SK-N-SH treated with all-trans-retinoic acid at 6 μM for 48 hours (cell line): ENCODE results near the gene SELL.
A peak's percentile ranks its signal among the peaks of the same experiment; 100 is the strongest.

Source experiments
- ATAC-seq: fragments of 200-7000 bp; cut with Tn5 transposase; 3 replicates; pipeline ENCODE4 v1.9.1; 2020; ENCODE audit warnings: mild to moderate bottlenecking, moderate library complexity
- ARNTL ChIP-seq: fragments of 450-650 bp; formaldehyde crosslinking; IDR thresholded peaks from 2 replicates; pipeline ENCODE4 v1.5.0; 2020; ENCODE audit warnings: low read depth, mild to moderate bottlenecking, moderate library complexity, borderline replicate concordance
- CSDC2 ChIP-seq: fragments of 250-450 bp; sonication (Bioruptor Pico); IDR thresholded peaks from 2 replicates; pipeline ENCODE4 v1.5.0; 2020; ENCODE audit warnings: mild to moderate bottlenecking, moderate library complexity
- ESRRG ChIP-seq: fragments of 250-450 bp; sonication (Bioruptor Pico); IDR thresholded peaks from 2 replicates; pipeline ENCODE4 v1.6.1; 2021; ENCODE audit warnings: mild to moderate bottlenecking
- GLIS3 ChIP-seq: fragments of 250-450 bp; sonication (Bioruptor Pico); IDR thresholded peaks from 2 replicates; pipeline ENCODE4 v1.5.0; 2020; ENCODE audit warnings: mild to moderate bottlenecking, moderate library complexity
- ISL1 ChIP-seq: fragments of 250-450 bp; sonication (Bioruptor Pico); IDR thresholded peaks from 2 replicates; pipeline ENCODE4 v2.1.2; 2022; ENCODE audit warnings: mild to moderate bottlenecking, moderate library complexity
- OSR1 ChIP-seq: fragments of 250-450 bp; sonication (Bioruptor Pico); IDR thresholded peaks from 2 replicates; pipeline ENCODE4 v1.8.0; 2022; ENCODE audit warnings: moderate library complexity, mild to moderate bottlenecking, inconsistent platforms
- PPARA ChIP-seq: fragments of 250-450 bp; sonication (Bioruptor Pico); IDR thresholded peaks from 2 replicates; pipeline ENCODE4 v1.5.0; 2020; ENCODE audit warnings: mild to moderate bottlenecking, borderline replicate concordance
- RARB ChIP-seq: fragments of 250-450 bp; sonication (Bioruptor Pico); IDR thresholded peaks from 2 replicates; pipeline ENCODE4 v1.8.0; 2021; ENCODE audit warnings: mild to moderate bottlenecking, moderate library complexity
- TCF4 ChIP-seq: fragments of 250-450 bp; sonication (Bioruptor Pico); IDR thresholded peaks from 2 replicates; pipeline ENCODE4 v1.8.0; 2021; ENCODE audit warnings: mild to moderate bottlenecking, moderate library complexity, borderline replicate concordance
- TOX ChIP-seq: fragments of 250-450 bp; sonication (Bioruptor Pico); IDR thresholded peaks from 2 replicates; pipeline ENCODE4 v1.8.0; 2021; ENCODE audit warnings: mild to moderate bottlenecking, moderate library complexity, borderline replicate concordance
- ZC3H10 ChIP-seq: fragments of 250-450 bp; sonication (Bioruptor Pico); IDR thresholded peaks from 2 replicates; pipeline ENCODE4 v1.5.1; 2021; ENCODE audit warnings: mild to moderate bottlenecking, moderate library complexity
- ZFP3 ChIP-seq: fragments of 250-450 bp; sonication (Bioruptor Pico); IDR thresholded peaks from 2 replicates; pipeline ENCODE4 v1.5.0; 2020; ENCODE audit warnings: mild to moderate bottlenecking, moderate library complexity
- ZNF565 ChIP-seq: fragments of 450-650 bp; formaldehyde crosslinking; conservative IDR thresholded peaks from 2 replicates; pipeline ENCODE4 v1.5.0; 2020; ENCODE audit warnings: low read depth, mild to moderate bottlenecking, moderate library complexity
- ZNF70 ChIP-seq: fragments of 450-650 bp; formaldehyde crosslinking; IDR thresholded peaks from 2 replicates; pipeline ENCODE4 v1.5.0; 2020; ENCODE audit warnings: mild to moderate bottlenecking, moderate library complexity
- ZNF8 ChIP-seq: fragments of 450-650 bp; formaldehyde crosslinking; IDR thresholded peaks from 2 replicates; pipeline ENCODE4 v1.5.0; 2020; ENCODE audit warnings: mild to moderate bottlenecking, moderate library complexity
- TF ChIP-seq, protein P1 (sequence below): fragments of 250-450 bp; sonication (Bioruptor Pico); IDR thresholded peaks from 2 replicates; pipeline ENCODE4 v1.8.0; 2020; ENCODE audit warnings: mild to moderate bottlenecking, moderate library complexity, borderline replicate concordance
- TF ChIP-seq, protein P2 (sequence below): fragments of 250-450 bp; sonication (Bioruptor Pico); IDR thresholded peaks from 2 replicates; pipeline ENCODE4 v1.5.1; 2021; ENCODE audit warnings: mild to moderate bottlenecking, moderate library complexity
- TF ChIP-seq, protein P3 (sequence below): fragments of 250-450 bp; sonication (Bioruptor Pico); IDR thresholded peaks from 2 replicates; pipeline ENCODE4 v1.5.0; 2020; ENCODE audit warnings: mild to moderate bottlenecking, moderate library complexity
- TF ChIP-seq, protein P4 (sequence below): fragments of 250-450 bp; sonication (Bioruptor Pico); IDR thresholded peaks from 2 replicates; pipeline ENCODE4 v1.5.1; 2020; ENCODE audit warnings: low read depth, mild to moderate bottlenecking, moderate library complexity

Gene SELL

DNA sequence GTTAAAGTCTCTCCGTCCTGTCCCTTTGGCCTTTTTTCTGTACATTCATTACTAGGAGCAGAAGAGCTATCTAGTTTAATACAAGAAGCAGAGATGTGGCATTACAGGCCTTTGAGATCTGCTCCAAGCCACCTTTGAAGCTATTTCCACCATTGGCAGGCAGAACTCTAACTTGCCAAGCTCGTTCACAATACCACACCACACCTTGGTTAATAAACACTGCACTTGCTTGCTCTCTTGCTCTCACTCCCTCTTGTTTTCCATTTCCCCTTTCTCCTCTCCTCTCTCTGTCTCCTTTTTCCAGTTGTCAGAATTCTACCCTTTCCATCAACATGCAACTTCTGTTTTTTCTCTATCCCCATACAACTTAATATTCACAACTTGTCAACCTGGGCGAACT, 15.4 kb upstream of the SELL start (continued):
- TF ChIP-seq, protein P1, sequence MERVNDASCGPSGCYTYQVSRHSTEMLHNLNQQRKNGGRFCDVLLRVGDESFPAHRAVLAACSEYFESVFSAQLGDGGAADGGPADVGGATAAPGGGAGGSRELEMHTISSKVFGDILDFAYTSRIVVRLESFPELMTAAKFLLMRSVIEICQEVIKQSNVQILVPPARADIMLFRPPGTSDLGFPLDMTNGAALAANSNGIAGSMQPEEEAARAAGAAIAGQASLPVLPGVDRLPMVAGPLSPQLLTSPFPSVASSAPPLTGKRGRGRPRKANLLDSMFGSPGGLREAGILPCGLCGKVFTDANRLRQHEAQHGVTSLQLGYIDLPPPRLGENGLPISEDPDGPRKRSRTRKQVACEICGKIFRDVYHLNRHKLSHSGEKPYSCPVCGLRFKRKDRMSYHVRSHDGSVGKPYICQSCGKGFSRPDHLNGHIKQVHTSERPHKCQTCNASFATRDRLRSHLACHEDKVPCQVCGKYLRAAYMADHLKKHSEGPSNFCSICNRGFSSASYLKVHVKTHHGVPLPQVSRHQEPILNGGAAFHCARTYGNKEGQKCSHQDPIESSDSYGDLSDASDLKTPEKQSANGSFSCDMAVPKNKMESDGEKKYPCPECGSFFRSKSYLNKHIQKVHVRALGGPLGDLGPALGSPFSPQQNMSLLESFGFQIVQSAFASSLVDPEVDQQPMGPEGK (CRISPR knock-in tag) = no peak
- TF ChIP-seq, protein P2, sequence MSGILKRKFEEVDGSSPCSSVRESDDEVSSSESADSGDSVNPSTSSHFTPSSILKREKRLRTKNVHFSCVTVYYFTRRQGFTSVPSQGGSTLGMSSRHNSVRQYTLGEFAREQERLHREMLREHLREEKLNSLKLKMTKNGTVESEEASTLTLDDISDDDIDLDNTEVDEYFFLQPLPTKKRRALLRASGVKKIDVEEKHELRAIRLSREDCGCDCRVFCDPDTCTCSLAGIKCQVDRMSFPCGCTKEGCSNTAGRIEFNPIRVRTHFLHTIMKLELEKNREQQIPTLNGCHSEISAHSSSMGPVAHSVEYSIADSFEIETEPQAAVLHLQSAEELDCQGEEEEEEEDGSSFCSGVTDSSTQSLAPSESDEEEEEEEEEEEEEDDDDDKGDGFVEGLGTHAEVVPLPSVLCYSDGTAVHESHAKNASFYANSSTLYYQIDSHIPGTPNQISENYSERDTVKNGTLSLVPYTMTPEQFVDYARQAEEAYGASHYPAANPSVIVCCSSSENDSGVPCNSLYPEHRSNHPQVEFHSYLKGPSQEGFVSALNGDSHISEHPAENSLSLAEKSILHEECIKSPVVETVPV (CRISPR knock-in tag) = no peak
- TF ChIP-seq ARNTL (CRISPR knock-in tag) = no peak
- no peak for TF ChIP-seq CSDC2 (CRISPR knock-in tag)
- TF ChIP-seq ESRRG (CRISPR knock-in tag) = no peak
- no peak for TF ChIP-seq TOX (CRISPR knock-in tag)

DNA sequence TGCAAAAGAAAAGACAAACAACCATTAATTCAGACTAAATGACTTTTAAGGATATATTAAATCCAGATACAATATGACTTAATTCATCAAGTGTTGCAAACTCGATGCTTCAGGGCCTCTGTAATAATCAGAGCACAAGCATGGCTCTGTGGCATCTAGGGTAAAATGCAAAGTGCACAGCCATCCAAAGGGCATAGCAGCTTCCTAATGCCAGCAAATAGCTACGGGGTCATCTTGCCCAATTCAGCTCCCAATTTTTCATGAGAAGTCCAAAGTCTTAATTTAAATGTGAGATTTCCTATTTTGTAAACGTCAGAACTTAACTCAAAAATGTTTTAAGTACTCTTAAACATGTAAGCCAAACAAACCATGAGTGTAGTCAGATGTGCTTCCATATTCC, 14.5 kb upstream of the SELL start:
- ATAC-seq = no peak
- TF ChIP-seq OSR1 (CRISPR knock-in tag) (no peak), ZNF70 (no peak), ISL1 (CRISPR knock-in tag) (no peak), ARNTL (CRISPR knock-in tag) (no peak), ZNF8 (CRISPR knock-in tag) (no peak), ESRRG (CRISPR knock-in tag) (no peak), TCF4 (CRISPR knock-in tag) (no peak), CSDC2 (CRISPR knock-in tag) (no peak), PPARA (CRISPR knock-in tag) (no peak), RARB (no peak)
- TF ChIP-seq, protein P3, sequence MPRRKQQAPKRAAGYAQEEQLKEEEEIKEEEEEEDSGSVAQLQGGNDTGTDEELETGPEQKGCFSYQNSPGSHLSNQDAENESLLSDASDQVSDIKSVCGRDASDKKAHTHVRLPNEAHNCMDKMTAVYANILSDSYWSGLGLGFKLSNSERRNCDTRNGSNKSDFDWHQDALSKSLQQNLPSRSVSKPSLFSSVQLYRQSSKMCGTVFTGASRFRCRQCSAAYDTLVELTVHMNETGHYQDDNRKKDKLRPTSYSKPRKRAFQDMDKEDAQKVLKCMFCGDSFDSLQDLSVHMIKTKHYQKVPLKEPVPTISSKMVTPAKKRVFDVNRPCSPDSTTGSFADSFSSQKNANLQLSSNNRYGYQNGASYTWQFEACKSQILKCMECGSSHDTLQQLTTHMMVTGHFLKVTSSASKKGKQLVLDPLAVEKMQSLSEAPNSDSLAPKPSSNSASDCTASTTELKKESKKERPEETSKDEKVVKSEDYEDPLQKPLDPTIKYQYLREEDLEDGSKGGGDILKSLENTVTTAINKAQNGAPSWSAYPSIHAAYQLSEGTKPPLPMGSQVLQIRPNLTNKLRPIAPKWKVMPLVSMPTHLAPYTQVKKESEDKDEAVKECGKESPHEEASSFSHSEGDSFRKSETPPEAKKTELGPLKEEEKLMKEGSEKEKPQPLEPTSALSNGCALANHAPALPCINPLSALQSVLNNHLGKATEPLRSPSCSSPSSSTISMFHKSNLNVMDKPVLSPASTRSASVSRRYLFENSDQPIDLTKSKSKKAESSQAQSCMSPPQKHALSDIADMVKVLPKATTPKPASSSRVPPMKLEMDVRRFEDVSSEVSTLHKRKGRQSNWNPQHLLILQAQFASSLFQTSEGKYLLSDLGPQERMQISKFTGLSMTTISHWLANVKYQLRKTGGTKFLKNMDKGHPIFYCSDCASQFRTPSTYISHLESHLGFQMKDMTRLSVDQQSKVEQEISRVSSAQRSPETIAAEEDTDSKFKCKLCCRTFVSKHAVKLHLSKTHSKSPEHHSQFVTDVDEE (CRISPR knock-in tag) = no peak

DNA sequence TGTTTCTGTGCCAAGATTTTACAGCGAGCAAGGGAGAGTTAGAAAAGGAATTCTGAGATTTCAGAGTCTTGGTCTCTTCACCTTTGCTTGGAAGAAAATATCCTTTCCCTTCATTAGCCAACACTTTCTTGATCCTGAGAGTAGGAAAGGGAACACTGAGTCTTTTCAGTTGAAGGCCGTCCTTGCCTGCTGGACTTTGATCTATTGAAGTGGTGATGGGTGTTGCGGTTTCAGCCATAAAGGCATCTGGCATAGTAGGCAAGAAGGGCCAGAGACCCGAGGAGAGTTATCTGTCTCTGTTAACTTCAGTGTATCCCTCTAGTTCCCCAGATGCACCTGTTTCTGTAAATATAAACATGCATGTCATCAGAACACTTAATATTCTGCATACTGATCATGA, 12.7 kb upstream of the SELL start:
- no peak for TF ChIP-seq ZFP3
- TF ChIP-seq, protein P2 (CRISPR knock-in tag) = no peak
- TF ChIP-seq ZC3H10 (CRISPR knock-in tag) = no peak
- no peak for TF ChIP-seq GLIS3
- no peak for TF ChIP-seq ZNF565 (CRISPR knock-in tag)
- TF ChIP-seq, protein P4, sequence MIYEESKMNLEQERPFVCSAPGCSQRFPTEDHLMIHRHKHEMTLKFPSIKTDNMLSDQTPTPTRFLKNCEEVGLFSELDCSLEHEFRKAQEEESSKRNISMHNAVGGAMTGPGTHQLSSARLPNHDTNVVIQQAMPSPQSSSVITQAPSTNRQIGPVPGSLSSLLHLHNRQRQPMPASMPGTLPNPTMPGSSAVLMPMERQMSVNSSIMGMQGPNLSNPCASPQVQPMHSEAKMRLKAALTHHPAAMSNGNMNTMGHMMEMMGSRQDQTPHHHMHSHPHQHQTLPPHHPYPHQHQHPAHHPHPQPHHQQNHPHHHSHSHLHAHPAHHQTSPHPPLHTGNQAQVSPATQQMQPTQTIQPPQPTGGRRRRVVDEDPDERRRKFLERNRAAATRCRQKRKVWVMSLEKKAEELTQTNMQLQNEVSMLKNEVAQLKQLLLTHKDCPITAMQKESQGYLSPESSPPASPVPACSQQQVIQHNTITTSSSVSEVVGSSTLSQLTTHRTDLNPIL = no peak
- TF ChIP-seq, protein P3 (CRISPR knock-in tag) = no peak
- no peak for TF ChIP-seq CSDC2 (CRISPR knock-in tag)
- TF ChIP-seq ZNF70 = no peak
- peak; percentile 22; the same call in 2 of the 3 replicates for ATAC-seq
